Measurements from ENCODE around the gene FAM124B.

- TF ChIP-seq POLR2A (IDR thresholded peaks at IDR 0.05; ENCODE audit: low read length) = no peak
- no peak for TF ChIP-seq GATA1 (IDR thresholded peaks at IDR 0.05; ENCODE audit: low read depth, low read length)
Measured at GRCh38 chr2:224403657-224404056, 1.8 kb upstream of the FAM124B start.

Measured in erythroblast (primary cell).